Lower lobe of right lung (tissue), 2 donors: ENCODE results near the gene OR8K1. TPM values are rescaled to one million over a fixed set of nuclear protein-coding genes. Genes with fewer than 3 reads are reported as not detected.

Source experiments
- ATAC-seq, 2 donors: fragments of 200-7000 bp; cut with Tn5 transposase; one replicate each; pipeline ENCODE4 v1.9.1; 2020 to 2022; ENCODE audit warnings: mild to moderate bottlenecking in 2 of 2, moderate library complexity in 2 of 2
- DNase-seq: peaks from one replicate; pipeline ENCODE4 v3.0.0-alpha.2; 2020
- H3K27ac ChIP-seq: fragments of 200-600 bp; one replicate; pipeline ENCODE4 v1.8.0; 2022
- H3K27me3 ChIP-seq: fragments of 200-600 bp; one replicate; pipeline ENCODE4 v1.8.0; 2022; ENCODE audit warnings: low read depth
- H3K36me3 ChIP-seq: fragments of 200-600 bp; one replicate; pipeline ENCODE4 v1.8.0; 2022; ENCODE audit warnings: mild to moderate bottlenecking
- H3K4me1 ChIP-seq: fragments of 200-600 bp; one replicate; pipeline ENCODE4 v1.8.0; 2022
- H3K4me3 ChIP-seq: fragments of 200-600 bp; one replicate; pipeline ENCODE4 v1.8.0; 2022; ENCODE audit warnings: mild to moderate bottlenecking
- H3K9me3 ChIP-seq: fragments of 200-600 bp; one replicate; pipeline ENCODE4 v1.8.0; 2022
- intact Hi-C: fragments of 100-400 bp; cut with DNase I; formaldehyde crosslinking; loops from one replicate; pipeline ENCODE4 v1.11.0; 2022
- total RNA-seq: library from RNA; stranded (reverse); fragmentation: NEBNext Ultra II Directional; extraction: Animal tissue kit (Norgen Biotek cat#: 25700); gene quantifications from one replicate; pipeline ENCODE4 v1.2.1, GENCODE V29; 2021
- TF ChIP-seq, protein P1 (sequence below): fragments of 200-600 bp; IDR thresholded peaks from one replicate; pipeline ENCODE4 v1.8.0; 2022; ENCODE audit warnings: antibody characterized with exemption, mild to moderate bottlenecking
- donor health status: DM: no; HTN: yes; CAD: no; lungs with severe emphysema.

Gene OR8K1
- total RNA-seq, 1 donor from 2014 or later, result not detected

DNA sequence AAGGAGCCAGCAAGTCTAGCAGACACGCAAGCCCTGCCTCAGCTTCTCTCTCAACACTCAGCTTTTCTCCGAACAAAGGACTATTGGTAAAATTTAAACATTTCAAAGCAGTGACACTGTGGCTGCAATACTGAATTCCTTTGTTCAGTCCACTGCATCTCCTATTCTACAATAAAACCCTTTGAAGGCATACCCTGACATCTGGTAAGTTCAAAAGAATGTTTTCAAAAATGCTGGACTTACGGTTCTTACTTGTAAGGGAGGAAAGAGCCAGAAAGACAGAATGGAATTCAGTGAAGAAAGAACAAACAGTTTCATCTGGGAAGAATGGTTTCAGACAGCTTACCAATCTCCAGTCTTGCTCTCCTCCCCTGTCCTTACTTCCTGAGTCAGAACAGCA is 12.7 kb upstream of the OR8K1 start:
- H3K36me3 ChIP-seq, result no peaks in the 10 kb centered on the region
- H3K4me3 ChIP-seq, result no peak overlapping the region
- ATAC-seq (no peak), DNase-seq (no peak)
- TF ChIP-seq, protein P1, sequence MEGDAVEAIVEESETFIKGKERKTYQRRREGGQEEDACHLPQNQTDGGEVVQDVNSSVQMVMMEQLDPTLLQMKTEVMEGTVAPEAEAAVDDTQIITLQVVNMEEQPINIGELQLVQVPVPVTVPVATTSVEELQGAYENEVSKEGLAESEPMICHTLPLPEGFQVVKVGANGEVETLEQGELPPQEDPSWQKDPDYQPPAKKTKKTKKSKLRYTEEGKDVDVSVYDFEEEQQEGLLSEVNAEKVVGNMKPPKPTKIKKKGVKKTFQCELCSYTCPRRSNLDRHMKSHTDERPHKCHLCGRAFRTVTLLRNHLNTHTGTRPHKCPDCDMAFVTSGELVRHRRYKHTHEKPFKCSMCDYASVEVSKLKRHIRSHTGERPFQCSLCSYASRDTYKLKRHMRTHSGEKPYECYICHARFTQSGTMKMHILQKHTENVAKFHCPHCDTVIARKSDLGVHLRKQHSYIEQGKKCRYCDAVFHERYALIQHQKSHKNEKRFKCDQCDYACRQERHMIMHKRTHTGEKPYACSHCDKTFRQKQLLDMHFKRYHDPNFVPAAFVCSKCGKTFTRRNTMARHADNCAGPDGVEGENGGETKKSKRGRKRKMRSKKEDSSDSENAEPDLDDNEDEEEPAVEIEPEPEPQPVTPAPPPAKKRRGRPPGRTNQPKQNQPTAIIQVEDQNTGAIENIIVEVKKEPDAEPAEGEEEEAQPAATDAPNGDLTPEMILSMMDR, result no peak
- no peak overlapping the region for H3K27ac ChIP-seq
- H3K27me3 ChIP-seq, result no peaks in the 10 kb centered on the region
- H3K9me3 ChIP-seq, result no peaks in the 10 kb centered on the region
- intact Hi-C loops, result no loop called here
- H3K4me1 ChIP-seq, result no peaks in the 10 kb centered on the region

DNA sequence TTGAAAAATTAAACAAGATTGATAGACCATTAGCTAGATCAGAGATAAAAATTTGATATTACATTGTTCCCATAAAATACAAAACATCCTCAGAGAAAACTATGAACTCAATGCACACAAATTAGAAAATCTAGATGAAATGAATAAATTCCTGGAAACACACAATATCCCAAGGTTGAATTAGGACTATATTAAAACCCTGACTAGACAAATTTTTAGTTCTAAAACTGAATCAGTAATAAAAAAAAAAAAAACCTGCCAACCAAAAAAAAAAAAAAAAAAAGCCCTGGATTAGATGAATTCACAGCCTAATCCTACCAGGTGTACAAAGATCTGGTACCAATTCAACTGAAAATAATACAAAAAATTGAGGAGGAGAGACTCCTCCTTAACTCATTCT is 5.5 kb upstream of the OR8K1 start:
- Histone ChIP-seq H3K4me3 (no peak overlapping the region), H3K36me3 (no peaks in the 10 kb centered on the region)
- intact Hi-C loops, result no loop called here

DNA sequence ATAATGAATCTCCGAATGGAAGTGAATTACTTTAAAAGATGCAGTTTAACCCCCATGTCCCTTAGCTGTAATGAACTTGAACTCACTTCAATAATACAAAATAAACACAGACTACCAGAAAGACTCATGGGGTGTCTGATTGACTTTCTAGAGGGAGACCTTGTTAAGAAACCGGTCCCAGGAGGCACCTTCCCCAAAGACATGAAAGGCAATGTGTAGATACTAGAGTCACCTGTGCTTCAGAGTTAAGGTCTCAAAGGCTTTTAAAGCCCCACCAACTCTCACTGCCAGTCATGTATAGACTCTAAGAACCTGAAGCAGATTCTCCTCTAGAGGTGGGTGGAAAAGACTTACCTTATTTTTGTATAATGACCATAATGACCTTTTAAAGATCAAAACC is 8.2 kb downstream of the OR8K1 start, which contains the start of gene OR8J1:
TSS of gene OR8J1 (plus strand) at position 301 of the 400 bp plus-strand sequence. CDS start 5,956 bp downstream, outside the sequence.
- H3K27ac ChIP-seq, result no peak within 1 kb of the TSS
- no peaks in the 10 kb centered on the region for H3K9me3 ChIP-seq
- ATAC-seq (no peak), DNase-seq (no peak)
- no peak within 1 kb of the TSS for H3K4me3 ChIP-seq
- no peaks in the 10 kb centered on the region for H3K4me1 ChIP-seq
- TF ChIP-seq, protein P1, result no peak
- no peaks in the 10 kb centered on the region for H3K36me3 ChIP-seq
- no peaks in the 10 kb centered on the region for H3K27me3 ChIP-seq
- intact Hi-C loops, result no loop called here

More for the DNA sequence above, 5.5 kb upstream of the OR8K1 start:
- Histone ChIP-seq H3K27ac (no peak overlapping the region), H3K9me3 (no peaks in the 10 kb centered on the region), H3K27me3 (no peaks in the 10 kb centered on the region), H3K4me1 (no peaks in the 10 kb centered on the region)
- TF ChIP-seq, protein P1, result no peak
- ATAC-seq (no peak), DNase-seq (no peak)

DNA sequence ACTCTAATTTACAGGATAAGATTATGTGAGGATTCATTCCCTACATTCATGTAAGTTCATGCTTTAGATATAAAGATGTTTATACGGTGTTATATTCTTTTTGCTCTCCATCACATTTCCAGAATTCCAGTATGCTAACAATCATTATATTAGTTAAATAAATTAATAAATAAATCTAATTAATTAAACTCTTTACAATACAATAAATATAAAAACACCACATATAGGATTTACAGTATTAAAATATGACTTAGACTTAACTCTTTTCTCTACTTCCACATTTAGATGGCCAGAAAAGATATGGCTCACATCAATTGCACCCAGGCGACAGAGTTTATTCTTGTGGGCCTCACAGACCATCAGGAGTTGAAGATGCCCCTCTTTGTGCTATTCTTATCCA is 29.5 kb downstream of the OR8K1 start, which contains the start of gene OR8U1:
TSS of gene OR8U1 (plus strand) at position 301 of the 400 bp plus-strand sequence. CDS start at position 301, 0 bp downstream.
- Histone ChIP-seq H3K27me3 (no peaks in the 10 kb centered on the region), H3K4me1 (no peaks in the 10 kb centered on the region), H3K4me3 (no peak within 1 kb of the TSS), H3K36me3 (no peaks in the 10 kb centered on the region), H3K9me3 (no peaks in the 10 kb centered on the region), H3K27ac (no peak within 1 kb of the TSS)
- no peak for DNase-seq
- intact Hi-C loops, result no loop called here
- ATAC-seq, result no peak
- TF ChIP-seq, protein P1, result no peak

DNA sequence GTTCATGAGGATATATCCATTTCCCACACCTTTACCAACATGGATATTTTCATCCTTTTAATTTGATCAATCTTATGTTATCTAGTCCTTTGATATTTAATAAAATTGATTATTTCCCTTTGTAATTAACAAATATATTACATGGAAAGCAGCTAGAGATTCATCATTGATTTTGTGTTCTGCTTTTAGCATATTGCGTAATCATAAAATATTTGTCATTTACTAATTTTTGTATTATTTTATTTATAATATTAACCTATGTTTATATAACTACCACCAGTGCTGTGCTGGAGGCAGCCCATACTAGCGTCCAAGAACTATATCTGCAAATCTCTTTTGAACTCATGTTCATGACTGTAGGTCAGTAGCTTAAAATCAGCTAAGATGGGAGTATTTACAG is 34.3 kb downstream of the OR8K1 start:
- TF ChIP-seq, protein P1, result no peak
- H3K27ac ChIP-seq, result no peak overlapping the region
- no peak for ATAC-seq

DNA sequence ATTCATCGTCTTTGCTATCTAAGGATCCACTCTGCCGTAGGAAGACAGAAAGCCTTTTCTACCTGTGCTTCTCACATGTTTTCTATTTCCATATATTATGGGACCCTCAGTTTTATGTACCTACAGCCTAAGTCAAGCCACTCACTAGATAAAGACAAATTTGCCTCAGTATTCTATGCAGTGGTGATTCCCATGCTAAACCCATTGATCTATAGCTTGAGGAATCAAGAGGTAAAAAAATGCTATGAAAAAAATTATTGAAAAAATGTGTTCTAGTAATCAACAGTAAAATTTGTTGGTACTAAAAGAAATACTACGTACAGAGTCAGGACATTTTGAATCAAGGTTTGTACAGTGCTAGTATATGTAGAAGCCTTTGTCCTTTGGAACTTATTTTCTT is 48.5 kb downstream of the OR8K1 start:
- no peak overlapping the region for H3K27ac ChIP-seq
- no peaks in the 10 kb centered on the region for H3K9me3 ChIP-seq
- TF ChIP-seq, protein P1, result no peak
- H3K4me1 ChIP-seq, result no peaks in the 10 kb centered on the region
- intact Hi-C loops, result no loop called here
- no peak overlapping the region for H3K4me3 ChIP-seq
- DNase-seq (no peak), ATAC-seq (no peak)
- H3K27me3 ChIP-seq, result no peaks in the 10 kb centered on the region
- no peaks in the 10 kb centered on the region for H3K36me3 ChIP-seq

More for the DNA sequence above, 34.3 kb downstream of the OR8K1 start:
- no peaks in the 10 kb centered on the region for H3K36me3 ChIP-seq
- no peaks in the 10 kb centered on the region for H3K9me3 ChIP-seq
- no peaks in the 10 kb centered on the region for H3K4me1 ChIP-seq
- no peak for DNase-seq
- intact Hi-C loops, result no loop called here
- no peak overlapping the region for H3K4me3 ChIP-seq
- H3K27me3 ChIP-seq, result no peaks in the 10 kb centered on the region
